HAP-1 (cell line): Measurements from ENCODE around the gene FTSJ1.
A peak's percentile ranks its signal among the peaks of the same experiment; 100 is the strongest.
"Not testable (repeated sequence)": the region's sequence is repeated elsewhere in the genome, so short reads cannot be mapped to it uniquely, and the experiment has no call there.

Experiments
- DNase-seq, 2 experiments: peaks; one replicate each; pipeline ENCODE4 v3.0.0-alpha.2; 2016 to 2020; ENCODE audit warnings: low spot score in 2 of 2
- H3K27me3 ChIP-seq: fragments of 250-450 bp; sonication (Bioruptor Pico); 2 replicates; pipeline ENCODE4 v1.5.1; 2020; ENCODE audit warnings: low read depth, mild to moderate bottlenecking, moderate library complexity
- H3K36me3 ChIP-seq: fragments of 250-450 bp; sonication (Bioruptor Pico); replicated peaks from 2 replicates; pipeline ENCODE4 v1.5.1; 2020; ENCODE audit warnings: mild to moderate bottlenecking
- H3K4me1 ChIP-seq: fragments of 250-450 bp; sonication (Bioruptor Pico); 2 replicates; pipeline ENCODE4 v1.5.1; 2020; ENCODE audit warnings: mild to moderate bottlenecking
- H3K4me3 ChIP-seq: fragments of 250-450 bp; sonication (Bioruptor Pico); 2 replicates; pipeline ENCODE4 v1.5.1; 2020; ENCODE audit warnings: mild to moderate bottlenecking, moderate library complexity
- H3K9me3 ChIP-seq: fragments of 250-450 bp; sonication (Bioruptor Pico); 2 replicates; pipeline ENCODE4 v1.5.1; 2020; ENCODE audit warnings: mild to moderate bottlenecking, moderate library complexity
- in situ Hi-C: fragments of 300-500 bp; cut with MboI; formaldehyde crosslinking; loops from 3 replicates; pipeline ENCODE4 v1.14.3; 2020; ENCODE audit warnings: low sequenced_read_pairs, inconsistent platforms, mixed read lengths

FTSJ1 gene, protein sequence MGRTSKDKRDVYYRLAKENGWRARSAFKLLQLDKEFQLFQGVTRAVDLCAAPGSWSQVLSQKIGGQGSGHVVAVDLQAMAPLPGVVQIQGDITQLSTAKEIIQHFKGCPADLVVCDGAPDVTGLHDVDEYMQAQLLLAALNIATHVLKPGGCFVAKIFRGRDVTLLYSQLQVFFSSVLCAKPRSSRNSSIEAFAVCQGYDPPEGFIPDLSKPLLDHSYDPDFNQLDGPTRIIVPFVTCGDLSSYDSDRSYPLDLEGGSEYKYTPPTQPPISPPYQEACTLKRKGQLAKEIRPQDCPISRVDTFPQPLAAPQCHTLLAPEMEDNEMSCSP

DNA sequence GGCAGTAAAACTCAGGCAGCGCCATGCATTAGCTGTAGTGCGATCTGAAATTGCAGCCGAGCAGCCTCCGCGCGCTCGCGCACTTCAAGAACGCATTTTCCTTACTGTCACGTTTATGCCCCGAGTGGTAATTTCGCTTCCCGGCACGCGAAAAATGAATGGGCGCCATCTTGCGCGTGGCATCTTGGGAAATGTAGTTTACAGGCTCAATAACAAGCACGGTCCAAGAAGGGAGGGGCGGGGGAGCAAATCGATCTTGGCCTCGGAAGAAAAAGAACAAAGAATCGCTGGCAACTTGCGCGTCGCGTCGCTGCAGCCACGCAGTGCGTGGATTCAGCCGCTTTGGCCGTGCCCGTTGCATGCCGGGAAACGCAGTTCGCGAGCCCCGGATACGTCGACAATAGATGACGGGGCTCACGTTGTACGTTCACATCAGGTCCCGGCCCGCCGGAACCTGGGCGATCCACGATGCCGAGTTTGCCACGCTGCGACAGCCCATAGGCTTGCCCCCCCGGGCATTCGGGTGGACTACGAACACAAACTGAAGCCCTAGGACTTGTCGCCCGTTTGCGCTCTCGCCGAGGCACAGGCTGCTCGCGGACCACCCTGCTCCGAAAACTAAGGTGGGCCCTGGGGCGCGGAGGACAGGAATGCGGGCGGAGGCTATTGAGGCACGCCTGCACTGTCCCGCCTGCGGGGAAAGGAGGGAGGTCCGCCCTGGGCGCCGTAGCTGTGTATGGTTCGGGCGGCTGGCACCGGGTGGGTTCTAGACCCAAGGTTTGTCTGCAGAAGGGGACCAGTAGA lies at the start of gene FTSJ1:
FTSJ1 (plus strand) TSS at position 426 of the 804 bp plus-strand sequence. CDS start 1,849 bp downstream, outside the sequence.
- peaks cover 19% of the 10 kb centered on the region for H3K36me3 ChIP-seq
- no peaks in the 10 kb centered on the region for H3K9me3 ChIP-seq
- peak within 1 kb of the TSS; percentile 97 for H3K4me3 ChIP-seq
- DNase-seq, result peak; percentile 92 to 95
- H3K4me1 ChIP-seq, result peaks cover 19% of the 10 kb centered on the region
- no peaks in the 10 kb centered on the region for H3K27me3 ChIP-seq
- in situ Hi-C loops, result loop anchor here (25.0 kb wide), 1 partner anchor 614 kb away; no protein-coding TSS in a partner anchor

DNA sequence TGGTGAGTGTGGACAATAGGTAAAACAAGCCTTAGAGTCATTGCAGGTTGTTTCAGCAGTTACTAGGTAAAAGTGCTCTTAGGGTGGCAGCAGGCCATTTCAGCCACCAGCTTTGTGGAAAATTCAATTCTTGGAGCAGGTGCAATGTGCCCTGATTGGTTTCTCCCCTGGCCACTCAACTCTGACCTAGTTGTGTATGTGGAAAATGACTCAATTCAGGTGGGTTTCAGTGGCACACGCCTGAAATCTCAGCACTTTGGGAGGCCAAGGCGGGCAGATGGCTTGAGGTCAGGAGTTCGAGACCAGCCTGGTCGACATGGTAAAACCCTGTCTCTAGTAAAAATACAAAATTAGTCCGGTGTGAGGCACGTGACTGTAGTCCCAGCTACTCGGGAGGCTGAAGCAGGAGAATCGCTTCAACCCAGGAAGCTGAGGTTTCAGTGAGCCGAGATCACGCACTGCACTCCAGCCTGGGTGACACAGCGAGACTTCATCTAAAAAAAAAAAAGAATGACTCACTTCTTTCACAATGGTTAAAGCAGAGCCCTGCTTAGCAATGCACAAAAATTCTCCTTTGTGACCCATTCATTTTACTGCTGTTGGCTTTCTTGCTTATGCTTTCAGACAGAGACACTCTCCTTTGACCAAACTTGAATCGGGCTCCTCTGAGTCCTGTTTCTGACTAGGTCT lies 48.8 kb upstream of the FTSJ1 start:
- DNase-seq, H3K9me3 ChIP-seq, in situ Hi-C loops, H3K4me1 ChIP-seq, H3K4me3 ChIP-seq, H3K27me3 ChIP-seq, H3K36me3 ChIP-seq: not testable (repeated sequence)

DNA sequence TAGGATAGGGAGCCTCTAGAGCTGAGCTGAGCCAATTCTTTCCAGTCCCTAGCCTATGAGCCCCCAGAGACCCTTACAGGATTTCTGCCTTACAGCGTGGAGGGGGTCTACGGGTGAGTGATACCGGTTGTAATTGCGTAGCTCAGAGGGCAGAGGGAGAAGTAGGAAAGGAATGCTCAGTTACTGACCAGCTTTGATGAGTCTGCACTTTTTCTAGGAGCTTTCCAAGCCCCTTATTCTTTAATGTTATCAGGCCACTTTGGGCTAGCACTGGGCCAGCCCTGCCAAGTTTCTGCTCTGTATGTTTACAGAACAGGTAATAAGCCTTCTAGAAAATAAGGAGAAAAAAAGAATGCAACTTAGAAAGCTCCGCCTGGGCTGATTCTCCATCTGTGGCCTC lies 46.4 kb upstream of the FTSJ1 start:
- H3K9me3 ChIP-seq, H3K36me3 ChIP-seq, H3K4me3 ChIP-seq, H3K4me1 ChIP-seq, in situ Hi-C loops, DNase-seq, H3K27me3 ChIP-seq: not testable (repeated sequence)

DNA sequence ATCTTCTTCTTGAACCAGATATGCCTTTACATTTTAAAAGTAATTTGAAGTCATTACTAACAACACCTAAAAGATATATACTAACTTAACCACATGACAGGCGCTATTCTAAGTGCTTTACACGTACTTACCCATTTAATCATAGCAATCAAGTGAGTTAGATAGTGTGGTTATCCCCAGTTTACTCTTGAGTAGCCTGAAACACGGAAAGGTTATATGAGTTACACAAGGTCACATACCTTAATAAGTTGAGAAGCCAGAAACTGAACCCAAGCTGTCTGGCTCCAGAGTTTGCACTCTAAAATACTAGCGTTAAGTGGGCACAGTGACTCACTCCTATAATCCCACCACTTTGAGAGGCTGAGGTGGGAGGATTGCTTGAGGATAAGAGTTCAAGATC lies 45.8 kb upstream of the FTSJ1 start:
- in situ Hi-C loops, result not testable (repeated sequence)

DNA sequence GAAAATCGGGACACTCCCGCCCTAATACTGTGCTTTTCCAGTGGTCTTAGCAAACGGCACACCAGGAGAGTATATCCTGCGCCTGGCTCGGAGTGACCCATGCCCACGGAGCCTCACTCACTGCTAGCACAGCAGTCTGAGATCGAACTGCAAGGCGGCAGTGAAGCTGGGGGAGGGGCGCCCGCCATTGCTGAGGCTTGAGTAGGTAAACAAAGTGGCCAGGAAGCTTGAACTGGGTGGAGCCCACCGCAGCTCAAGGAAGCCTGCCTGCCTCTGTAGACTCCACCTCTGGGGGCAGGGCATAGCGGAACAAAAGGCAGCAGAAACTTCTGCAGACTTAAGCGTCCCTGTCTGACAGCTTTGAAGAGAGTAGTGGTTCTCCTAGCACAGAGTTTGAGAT lies 42.3 kb upstream of the FTSJ1 start:
- DNase-seq, H3K27me3 ChIP-seq, H3K36me3 ChIP-seq, H3K4me1 ChIP-seq, H3K9me3 ChIP-seq, H3K4me3 ChIP-seq, in situ Hi-C loops: not testable (repeated sequence)

More for the DNA sequence above, 45.8 kb upstream of the FTSJ1 start:
- DNase-seq, H3K36me3 ChIP-seq, H3K9me3 ChIP-seq, H3K27me3 ChIP-seq, H3K4me1 ChIP-seq, H3K4me3 ChIP-seq: not testable (repeated sequence)

DNA sequence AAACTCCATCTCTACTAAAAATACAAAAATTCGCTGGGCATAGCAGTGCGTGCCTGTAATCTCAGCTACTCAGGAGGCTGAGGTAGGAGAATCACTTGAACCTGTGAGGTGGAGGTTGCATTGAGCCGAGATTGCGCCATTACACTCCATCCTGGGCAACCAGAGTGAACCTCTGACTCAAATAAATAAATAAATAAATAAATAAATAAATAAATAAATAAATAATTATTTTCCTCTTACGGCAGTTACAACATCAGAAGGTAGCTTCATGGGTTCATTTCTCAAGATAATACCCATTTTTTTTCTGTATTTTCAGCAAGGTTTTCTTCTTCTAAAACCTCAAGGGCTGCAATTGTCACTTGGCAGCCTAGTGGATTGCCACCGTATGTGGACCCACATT lies 28.8 kb upstream of the FTSJ1 start:
- in situ Hi-C loops, H3K27me3 ChIP-seq, H3K36me3 ChIP-seq, H3K4me3 ChIP-seq, DNase-seq, H3K9me3 ChIP-seq, H3K4me1 ChIP-seq: not testable (repeated sequence)

DNA sequence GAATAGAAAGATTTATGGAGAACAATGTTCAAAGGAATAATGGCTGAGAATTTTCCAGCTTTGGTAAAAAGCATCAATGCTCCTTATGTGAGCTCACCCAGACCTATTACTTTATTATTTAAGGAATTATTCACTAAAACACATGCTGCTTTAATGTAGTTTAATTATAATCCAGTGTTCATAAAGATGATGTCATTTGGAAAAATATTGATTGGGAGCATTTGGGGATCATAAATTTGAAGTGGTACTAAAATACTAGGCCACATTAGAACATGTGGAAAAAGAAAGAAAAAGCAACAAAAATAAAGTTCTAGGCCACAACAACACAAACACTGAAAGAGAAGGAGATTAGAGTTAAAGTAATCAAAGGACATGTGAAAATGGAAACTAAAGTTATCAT lies 25.9 kb upstream of the FTSJ1 start:
- H3K4me1 ChIP-seq, result no peaks in the 10 kb centered on the region
- in situ Hi-C loops, result no loop called here
- no peaks in the 10 kb centered on the region for H3K27me3 ChIP-seq
- DNase-seq, result no peak
- H3K9me3 ChIP-seq, result no peaks in the 10 kb centered on the region
- no peaks in the 10 kb centered on the region for H3K36me3 ChIP-seq
- H3K4me3 ChIP-seq, result no peak overlapping the region

DNA sequence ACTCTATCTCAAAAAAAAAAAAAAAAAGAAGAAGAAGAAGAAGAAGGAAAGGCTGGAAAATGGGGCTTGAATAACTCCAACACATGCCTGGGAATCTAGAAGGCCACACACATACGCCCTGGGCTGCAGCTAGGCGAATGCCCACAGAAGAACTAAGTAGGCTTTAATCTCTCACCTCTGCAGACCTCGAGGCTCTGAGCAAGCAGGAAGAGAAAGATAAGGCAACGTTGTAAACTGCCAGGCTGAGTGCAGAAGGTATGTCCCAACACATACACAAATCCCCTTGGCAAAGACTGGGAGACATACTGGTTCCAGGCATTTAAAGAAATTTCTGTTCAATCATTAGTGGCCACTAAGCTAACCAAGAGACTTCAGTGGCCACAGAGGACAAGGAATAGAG lies 24.3 kb upstream of the FTSJ1 start:
- in situ Hi-C loops, result no loop called here
- no peak for DNase-seq
- H3K27me3 ChIP-seq, result no peaks in the 10 kb centered on the region
- no peaks in the 10 kb centered on the region for H3K9me3 ChIP-seq
- no peak overlapping the region for H3K4me3 ChIP-seq
- peaks cover 2% of the 10 kb centered on the region; the same call in 1 of the 2 replicates for H3K4me1 ChIP-seq
- no peaks in the 10 kb centered on the region; the same call in 1 of the 2 replicates for H3K36me3 ChIP-seq

DNA sequence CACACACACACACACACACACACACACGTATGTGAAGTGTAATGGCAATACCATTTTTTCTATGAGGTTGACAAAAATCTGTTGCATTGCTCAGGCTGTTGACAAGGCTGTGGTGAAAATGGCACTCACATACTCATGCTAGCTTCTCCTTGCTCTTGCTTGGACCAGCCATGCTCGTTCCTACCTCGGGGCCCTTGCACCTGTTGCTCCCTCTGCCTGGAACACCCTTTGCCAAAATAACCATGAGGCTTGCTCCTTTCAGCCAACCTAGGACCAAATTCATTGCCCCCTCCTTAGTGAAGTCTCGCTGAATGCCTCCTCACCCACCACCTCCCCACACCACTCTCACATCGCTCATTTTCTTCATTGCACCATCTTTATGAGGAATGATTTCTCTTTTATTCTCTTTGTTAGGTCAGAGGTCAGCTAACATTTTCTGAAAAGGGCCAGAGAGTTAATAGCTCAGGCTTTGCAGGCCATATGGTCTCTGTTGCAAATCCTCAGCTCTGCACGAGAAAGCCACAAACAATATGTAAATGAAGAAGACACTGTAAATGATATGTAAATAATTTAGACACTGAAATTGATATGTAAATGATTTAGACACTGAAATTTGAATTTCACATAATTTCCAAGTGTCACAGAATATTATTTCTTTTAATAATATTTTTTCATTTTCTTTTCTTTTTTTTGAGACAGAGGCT lies 19.2 kb upstream of the FTSJ1 start:
- Histone ChIP-seq H3K4me1 (peaks cover 5% of the 10 kb centered on the region; the same call in 1 of the 2 replicates), H3K27me3 (no peaks in the 10 kb centered on the region), H3K9me3 (no peaks in the 10 kb centered on the region), H3K36me3 (peaks cover 39% of the 10 kb centered on the region), H3K4me3 (no peak overlapping the region)
- in situ Hi-C loops, result no loop called here
- no peak for DNase-seq

DNA sequence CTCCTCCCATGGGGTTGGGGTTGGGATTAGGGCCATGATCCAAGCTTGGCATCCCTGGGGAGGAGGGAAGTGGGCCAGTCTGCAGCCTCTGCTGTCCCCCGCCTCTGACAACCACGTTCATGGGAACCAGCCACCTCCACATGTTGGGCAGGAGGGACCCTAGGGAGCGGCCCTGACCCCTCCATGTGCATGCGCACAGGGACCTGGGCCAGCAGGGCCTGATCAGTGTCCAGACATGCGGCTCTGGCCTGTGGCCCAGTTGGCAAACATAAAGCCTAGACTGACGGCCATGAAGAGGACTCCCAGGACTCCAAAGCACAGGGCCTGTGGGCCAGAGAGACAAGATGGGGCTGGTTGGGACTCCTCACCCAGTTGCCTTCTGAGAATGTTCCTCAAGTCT lies 17.3 kb upstream of the FTSJ1 start:
- Histone ChIP-seq H3K36me3 (peaks cover 54% of the 10 kb centered on the region), H3K27me3 (no peaks in the 10 kb centered on the region), H3K9me3 (no peaks in the 10 kb centered on the region), H3K4me3 (no peak overlapping the region), H3K4me1 (peaks cover 5% of the 10 kb centered on the region; the same call in 1 of the 2 replicates)
- in situ Hi-C loops, result no loop called here
- DNase-seq, result no peak

DNA sequence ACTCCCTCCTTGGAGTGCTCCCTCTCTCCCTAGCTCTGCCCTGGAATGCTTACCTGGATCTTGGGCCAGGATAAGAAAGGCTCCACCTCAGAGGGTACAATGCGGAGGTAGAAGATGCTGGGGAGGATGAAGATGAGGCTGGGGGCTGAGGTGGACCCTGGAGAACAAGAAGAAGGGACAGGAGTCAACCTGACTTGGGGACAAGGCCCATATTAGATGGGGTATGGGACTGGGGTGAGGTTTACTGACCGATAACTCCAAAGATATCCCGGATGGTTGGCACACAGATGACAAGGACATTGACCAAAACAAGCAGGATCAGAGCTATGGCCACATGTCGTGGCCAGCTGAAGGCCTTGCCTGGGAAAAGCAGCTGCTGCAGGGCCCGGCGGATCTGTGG lies 16.5 kb upstream of the FTSJ1 start:
- Histone ChIP-seq H3K4me3 (no peak overlapping the region), H3K36me3 (peaks cover 62% of the 10 kb centered on the region), H3K4me1 (peaks cover 5% of the 10 kb centered on the region), H3K9me3 (no peaks in the 10 kb centered on the region), H3K27me3 (no peaks in the 10 kb centered on the region)
- in situ Hi-C loops, result no loop called here
- no peak for DNase-seq

DNA sequence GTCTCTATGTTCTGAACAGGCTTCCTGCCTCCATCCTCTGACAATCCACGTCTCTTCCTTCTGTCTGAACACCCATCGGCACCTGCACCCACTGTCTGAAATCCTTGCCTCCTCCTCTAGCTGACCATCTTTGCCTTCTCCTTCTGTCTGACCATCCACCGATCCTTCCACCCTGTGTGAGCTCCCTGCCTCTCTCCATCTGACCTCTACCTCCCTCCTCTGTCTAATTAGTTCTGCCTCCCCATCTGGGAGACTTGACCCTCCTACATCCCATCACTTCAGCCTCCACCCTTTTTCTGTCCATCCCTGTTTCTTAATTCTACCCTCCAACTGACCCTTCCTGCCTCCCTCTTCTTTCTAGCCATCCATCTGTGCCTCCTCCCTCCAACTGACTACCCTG lies 16.0 kb upstream of the FTSJ1 start:
- Histone ChIP-seq H3K4me1 (peaks cover 5% of the 10 kb centered on the region), H3K4me3 (no peak overlapping the region), H3K9me3 (no peaks in the 10 kb centered on the region), H3K27me3 (no peaks in the 10 kb centered on the region), H3K36me3 (peaks cover 65% of the 10 kb centered on the region)
- DNase-seq, result no peak
- in situ Hi-C loops, result no loop called here

DNA sequence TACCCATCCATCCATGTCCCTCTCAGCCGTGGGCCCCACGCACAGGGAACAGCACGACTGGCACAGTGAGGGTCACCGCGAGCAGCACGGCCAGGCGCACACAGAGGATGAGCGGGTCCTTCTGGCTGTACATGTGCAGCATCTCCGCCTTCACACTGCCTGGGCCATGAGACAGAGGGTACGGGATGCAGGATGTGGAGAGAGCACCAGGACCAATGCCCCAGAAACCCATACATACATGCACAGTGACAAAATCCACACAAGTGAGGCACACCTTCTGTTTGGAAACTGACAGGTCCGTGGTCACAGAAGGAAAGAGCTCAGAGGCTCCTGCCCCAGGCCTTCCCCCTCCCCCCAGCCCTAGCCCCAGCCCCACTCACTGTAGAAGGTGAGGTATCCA lies 15.4 kb upstream of the FTSJ1 start:
- H3K36me3 ChIP-seq, result peaks cover 71% of the 10 kb centered on the region
- no peaks in the 10 kb centered on the region for H3K9me3 ChIP-seq
- no peak for DNase-seq
- in situ Hi-C loops, result no loop called here
- no peaks in the 10 kb centered on the region for H3K27me3 ChIP-seq
- peaks cover 5% of the 10 kb centered on the region for H3K4me1 ChIP-seq
- H3K4me3 ChIP-seq, result no peak overlapping the region
